A549 (cell line): ENCODE measurements around the gene IQSEC3.

ENCODE experiments used
- POLR2A ChIP-seq: IDR thresholded peaks from 2 replicates; pipeline ENCODE4 v1.6.1; 2012; ENCODE audit warnings: mild to moderate bottlenecking, low read length
- POLR2AphosphoS2 ChIP-seq: conservative IDR thresholded peaks from 2 replicates; pipeline ENCODE4 v1.6.1; 2012; ENCODE audit warnings: low read length, improper control_type of control experiment, inconsistent platforms
- TF ChIP-seq, protein P1 (sequence below): fragments of >200 bp; sonication (Bioruptor Twin); formaldehyde crosslinking; IDR thresholded peaks from 3 replicates; pipeline ENCODE4 v1.5.1; 2016

DNA sequence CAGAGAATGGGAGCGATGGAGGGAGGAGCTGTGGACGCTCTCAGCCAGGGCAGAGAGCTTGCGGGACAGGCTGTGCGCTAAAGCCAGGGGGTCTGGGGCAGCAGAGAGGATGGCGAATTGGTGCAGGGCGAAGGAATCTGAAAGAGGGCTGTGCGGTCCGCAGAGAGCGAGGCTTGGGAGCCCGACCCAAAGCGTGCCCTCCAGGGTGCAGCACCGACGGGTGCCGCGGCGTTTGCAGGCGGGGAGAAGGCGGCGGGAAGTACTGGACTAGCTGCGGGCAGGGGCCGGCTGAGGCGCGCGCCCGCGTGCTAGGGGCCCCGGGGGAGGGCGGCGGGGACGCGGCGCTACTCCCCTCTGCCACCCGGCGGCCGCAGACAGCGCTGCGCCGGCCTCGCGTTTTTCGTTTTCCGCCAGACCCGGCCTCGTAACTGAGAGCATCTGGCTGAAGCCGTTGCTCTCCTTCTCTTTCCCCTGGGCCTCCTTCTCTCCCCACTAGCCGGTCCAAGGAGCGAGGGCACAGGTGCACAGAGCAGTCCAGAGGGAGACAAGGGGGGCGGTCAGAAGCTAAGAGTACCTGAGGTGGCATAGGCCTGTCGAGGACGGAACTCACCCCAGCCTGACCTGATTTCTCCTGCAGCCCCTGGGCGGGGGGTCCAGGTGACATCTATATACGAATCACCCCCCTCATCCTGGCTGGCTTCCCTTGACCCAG, 122.5 kb downstream of the IQSEC3 start:
- TF ChIP-seq, protein P1, sequence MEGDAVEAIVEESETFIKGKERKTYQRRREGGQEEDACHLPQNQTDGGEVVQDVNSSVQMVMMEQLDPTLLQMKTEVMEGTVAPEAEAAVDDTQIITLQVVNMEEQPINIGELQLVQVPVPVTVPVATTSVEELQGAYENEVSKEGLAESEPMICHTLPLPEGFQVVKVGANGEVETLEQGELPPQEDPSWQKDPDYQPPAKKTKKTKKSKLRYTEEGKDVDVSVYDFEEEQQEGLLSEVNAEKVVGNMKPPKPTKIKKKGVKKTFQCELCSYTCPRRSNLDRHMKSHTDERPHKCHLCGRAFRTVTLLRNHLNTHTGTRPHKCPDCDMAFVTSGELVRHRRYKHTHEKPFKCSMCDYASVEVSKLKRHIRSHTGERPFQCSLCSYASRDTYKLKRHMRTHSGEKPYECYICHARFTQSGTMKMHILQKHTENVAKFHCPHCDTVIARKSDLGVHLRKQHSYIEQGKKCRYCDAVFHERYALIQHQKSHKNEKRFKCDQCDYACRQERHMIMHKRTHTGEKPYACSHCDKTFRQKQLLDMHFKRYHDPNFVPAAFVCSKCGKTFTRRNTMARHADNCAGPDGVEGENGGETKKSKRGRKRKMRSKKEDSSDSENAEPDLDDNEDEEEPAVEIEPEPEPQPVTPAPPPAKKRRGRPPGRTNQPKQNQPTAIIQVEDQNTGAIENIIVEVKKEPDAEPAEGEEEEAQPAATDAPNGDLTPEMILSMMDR, result peak; percentile 74
- TF ChIP-seq POLR2A (no peak), POLR2AphosphoS2 (no peak)
